H1 (cell line): ENCODE results near the gene FOXA3.

Experiments used
- CBX8 ChIP-seq: fragments of 300-800, 300-1000 bp; sonication (generic); IDR thresholded peaks from 2 replicates; pipeline ENCODE4 v1.7.1; 2016; ENCODE audit warnings: low read depth, low read length, borderline replicate concordance
- CHD1 ChIP-seq: IDR thresholded peaks from 2 replicates; pipeline ENCODE4 v1.6.1; 2012; ENCODE audit warnings: low read depth, low read length, improper control_type of control experiment
- CTCF ChIP-seq, 3 experiments: IDR thresholded peaks; 1 replicate in 2 of 3; 2 replicates in 1 of 3; pipeline versions ENCODE4 v1.5.1 to v1.6.1; 2011; ENCODE audit warnings: low read length in 3 of 3, mild to moderate bottlenecking in 3 of 3, inconsistent platforms in 2 of 3, low read depth in 1 of 3, moderate library complexity in 1 of 3; ENCODE audit not compliant: insufficient read depth in 1 of 3; ENCODE audit errors: control extremely low read depth in 1 of 3
- EZH2 ChIP-seq: fragments of 200-600 bp; sonication (generic); IDR thresholded peaks from 2 replicates; pipeline ENCODE4 v1.7.1; 2012; ENCODE audit warnings: low read depth, mild to moderate bottlenecking, moderate library complexity, low read length, inconsistent platforms; ENCODE audit not compliant: severe bottlenecking
- JUND ChIP-seq: IDR thresholded peaks from 2 replicates; pipeline ENCODE4 v1.6.1; 2011; ENCODE audit warnings: mild to moderate bottlenecking, improper control_type of control experiment, low read length
- NRF1 ChIP-seq: IDR thresholded peaks from 2 replicates; pipeline ENCODE4 v1.6.1; 2011; ENCODE audit warnings: mild to moderate bottlenecking, low read depth, low read length, improper control_type of control experiment
- RAD21 ChIP-seq, 2 experiments: IDR thresholded peaks in 1 of 2; conservative IDR thresholded peaks in 1 of 2; 2 replicates each; pipeline ENCODE4 v1.6.1; 2011; ENCODE audit warnings: low read depth in 2 of 2, low read length in 2 of 2, improper control_type of control experiment in 1 of 2, inconsistent platforms in 1 of 2, mild to moderate bottlenecking in 1 of 2, moderate library complexity in 1 of 2
- SP1 ChIP-seq: IDR thresholded peaks from 2 replicates; pipeline ENCODE4 v1.6.1; 2011; ENCODE audit warnings: low read depth, low read length
- SUZ12 ChIP-seq: fragments of 200-600 bp; sonication (generic); IDR thresholded peaks from 2 replicates; pipeline ENCODE4 v1.6.1; 2012; ENCODE audit warnings: mild to moderate bottlenecking, inconsistent platforms, low read length, moderate library complexity, mixed read lengths
- TCF12 ChIP-seq: IDR thresholded peaks from 2 replicates; pipeline ENCODE4 v1.6.1; 2011; ENCODE audit warnings: low read depth, mild to moderate bottlenecking, low read length
- USF2 ChIP-seq: IDR thresholded peaks from 2 replicates; pipeline ENCODE4 v1.6.1; 2011; ENCODE audit warnings: low read length, improper control_type of control experiment
- YY1 ChIP-seq: IDR thresholded peaks from 2 replicates; pipeline ENCODE4 v1.6.1; 2011; ENCODE audit warnings: low read depth, mild to moderate bottlenecking, low read length
- ZNF274 ChIP-seq: IDR thresholded peaks from 2 replicates; pipeline ENCODE4 v1.7.0; 2012; ENCODE audit warnings: low read length, borderline replicate concordance; ENCODE audit errors: extremely low read depth

GRCh38 chr19:45863335-45863839 lies 739 bp upstream of the FOXA3 start:
- no peak for TF ChIP-seq JUND
- no peak for TF ChIP-seq CTCF (IDR thresholded peaks at IDR 0.05; ENCODE audit: control extremely low read depth in 1 of 3, insufficient read depth in 1 of 3, low read depth in 1 of 3, low read length in 3 of 3)
- no peak for TF ChIP-seq RAD21 (IDR thresholded peaks at IDR 0.05 in 1 of 2, conservative IDR thresholded peaks at IDR 0.05 in 1 of 2; ENCODE audit: low read depth in 2 of 2, low read length in 2 of 2)
- no peak for TF ChIP-seq USF2
- no peak for TF ChIP-seq CHD1
- no peak for TF ChIP-seq NRF1
- TF ChIP-seq EZH2 = no peak
- TF ChIP-seq TCF12 = no peak
- TF ChIP-seq CBX8 = no peak
- no peak; the same call in 1 of the 2 replicates for TF ChIP-seq SP1
- TF ChIP-seq SUZ12 = no peak
- TF ChIP-seq ZNF274 = no peak
- no peak for TF ChIP-seq YY1
